HG03520 (cell line): ENCODE results near the gene TPP1.
A peak's percentile ranks its signal among the peaks of the same experiment; 100 is the strongest.

Experiments
- ATAC-seq: cut with Tn5 transposase; IDR thresholded peaks from one replicate; pipeline ENCODE4 v1.9.1; 2021; ENCODE audit warnings: mild to moderate bottlenecking, moderate library complexity; ENCODE audit not compliant: unreplicated experiment

Gene TPP1

DNA sequence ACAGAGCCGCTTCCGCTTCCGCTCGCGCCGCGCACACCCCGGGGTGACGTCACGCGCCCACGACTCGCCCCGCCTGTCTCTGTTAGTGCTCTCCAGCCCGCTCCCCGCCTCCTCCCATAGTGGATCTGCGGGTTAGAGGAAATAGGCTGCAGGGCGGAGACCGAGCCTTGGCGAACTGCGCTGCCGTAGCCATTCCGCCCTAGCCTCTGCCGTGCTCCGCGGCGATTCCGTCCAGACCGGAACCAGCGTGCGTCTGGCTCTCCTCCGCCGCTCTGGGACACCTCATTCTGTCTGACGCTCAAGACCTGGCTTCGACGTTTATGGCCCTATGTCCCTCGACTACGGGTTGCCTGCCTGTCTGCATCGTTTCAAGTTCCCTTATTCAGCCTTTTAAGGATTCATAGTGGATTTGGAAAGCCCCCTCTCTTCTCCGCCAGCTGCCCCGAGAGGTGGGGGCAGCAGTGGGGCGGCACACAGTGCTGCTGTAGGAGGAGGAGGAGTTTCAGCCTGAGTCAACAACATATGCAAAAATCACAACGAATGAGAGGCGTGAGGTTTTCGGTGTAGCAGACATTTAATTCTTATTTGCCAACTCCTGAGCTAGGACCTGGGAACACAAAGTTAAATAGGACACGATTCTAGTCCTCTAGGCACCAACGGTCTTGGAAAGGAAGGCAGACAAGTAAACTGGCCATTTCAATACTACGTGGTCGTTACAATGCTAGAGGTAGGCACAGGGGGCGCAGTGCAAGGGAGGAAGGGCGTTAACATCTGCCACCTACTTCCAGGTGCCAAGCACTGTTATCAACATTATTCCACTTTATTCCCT is 6.8 kb downstream of the TPP1 start, which contains the start of gene TAF10:
Gene TAF10, minus strand, starts transcription at position 4 of the 829 bp plus-strand sequence. CDS start 27 bp downstream, outside the sequence.
- ATAC-seq, result peak; percentile 91

- ATAC-seq, result peak; percentile 9
These were observed 7.3 kb downstream of the TPP1 start for GRCh38 chr11:6611963-6612212.

- peak; percentile 1 for ATAC-seq
These were observed 7.9 kb downstream of the TPP1 start for GRCh38 chr11:6611092-6611962.

DNA sequence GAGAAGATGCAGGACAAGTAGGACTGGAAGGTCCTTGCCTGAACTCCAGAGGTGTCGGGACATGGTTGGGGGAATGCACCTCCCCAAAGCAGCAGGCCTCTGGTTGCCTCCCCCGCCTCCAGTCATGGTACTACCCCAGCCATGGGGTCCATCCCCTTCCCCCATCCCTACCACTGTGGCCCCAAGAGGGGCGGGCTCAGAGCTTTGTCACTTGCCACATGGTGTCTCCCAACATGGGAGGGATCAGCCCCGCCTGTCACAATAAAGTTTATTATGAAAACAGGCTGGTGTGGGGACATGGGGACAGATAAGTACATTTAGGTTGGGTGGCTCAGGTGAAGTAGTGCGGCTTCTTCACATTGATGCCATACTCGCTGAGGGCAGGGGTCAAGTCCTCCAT is 8.6 kb downstream of the TPP1 start:
- no peak for ATAC-seq

- ATAC-seq, result no peak
These were observed 9.7 kb downstream of the TPP1 start for GRCh38 chr11:6609502-6610015.

DNA sequence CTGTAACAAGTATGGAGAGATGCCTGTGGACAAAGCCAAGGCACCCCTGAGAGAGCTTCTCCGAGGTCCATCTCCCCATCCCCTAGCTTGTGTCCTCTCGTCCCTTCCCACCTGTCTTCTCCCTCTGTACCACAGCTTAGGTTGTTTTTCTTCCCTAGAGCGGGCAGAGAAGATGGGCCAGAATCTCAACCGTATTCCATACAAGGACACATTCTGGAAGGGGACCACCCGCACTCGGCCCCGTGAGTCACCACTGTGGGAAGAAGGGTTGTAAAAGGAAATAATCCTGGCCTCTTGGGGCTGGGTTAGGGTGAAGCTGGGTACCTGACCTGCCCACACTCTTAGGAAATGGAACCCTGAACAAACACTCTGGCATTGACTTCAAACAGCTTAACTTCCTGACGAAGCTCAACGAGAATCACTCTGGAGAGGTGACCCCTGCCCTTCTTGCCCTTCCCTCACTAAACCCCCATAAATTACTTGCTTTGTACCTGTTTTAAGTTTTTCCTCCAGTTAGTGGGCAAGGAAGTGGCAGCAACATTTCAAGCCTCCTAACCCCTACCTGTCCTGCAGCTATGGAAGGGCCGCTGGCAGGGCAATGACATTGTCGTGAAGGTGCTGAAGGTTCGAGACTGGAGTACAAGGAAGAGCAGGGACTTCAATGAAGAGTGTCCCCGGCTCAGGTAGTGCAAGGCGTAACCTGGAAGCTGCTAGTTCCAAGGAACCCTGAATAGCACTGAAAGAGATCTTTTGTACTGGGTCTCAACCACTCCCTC is 10.3 kb downstream of the TPP1 start:
- ATAC-seq, result no peak

DNA sequence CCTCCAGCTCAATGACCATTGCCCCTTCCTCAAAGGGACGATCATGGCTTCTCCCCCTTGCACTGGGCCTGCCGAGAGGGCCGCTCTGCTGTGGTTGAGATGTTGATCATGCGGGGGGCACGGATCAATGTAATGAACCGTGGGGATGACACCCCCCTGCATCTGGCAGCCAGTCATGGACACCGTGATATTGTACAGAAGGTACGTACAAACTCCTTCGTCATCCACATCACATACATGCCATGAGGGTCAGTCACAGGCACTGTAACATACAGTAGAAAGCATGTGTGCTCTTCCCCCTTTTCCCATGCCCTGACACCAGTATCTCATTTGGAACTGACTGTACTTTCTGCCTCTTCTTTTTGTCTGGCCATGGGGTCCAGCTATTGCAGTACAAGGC is 11.2 kb downstream of the TPP1 start:
- ATAC-seq, result no peak

- ATAC-seq, result no peak
These were observed 11.9 kb downstream of the TPP1 start for GRCh38 chr11:6607190-6607795.

GRCh38 chr11:6606471-6607189 is 12.6 kb downstream of the TPP1 start:
- peak; percentile 33 for ATAC-seq

GRCh38 chr11:6604790-6605189 is 14.4 kb downstream of the TPP1 start:
- ATAC-seq, result no peak

DNA sequence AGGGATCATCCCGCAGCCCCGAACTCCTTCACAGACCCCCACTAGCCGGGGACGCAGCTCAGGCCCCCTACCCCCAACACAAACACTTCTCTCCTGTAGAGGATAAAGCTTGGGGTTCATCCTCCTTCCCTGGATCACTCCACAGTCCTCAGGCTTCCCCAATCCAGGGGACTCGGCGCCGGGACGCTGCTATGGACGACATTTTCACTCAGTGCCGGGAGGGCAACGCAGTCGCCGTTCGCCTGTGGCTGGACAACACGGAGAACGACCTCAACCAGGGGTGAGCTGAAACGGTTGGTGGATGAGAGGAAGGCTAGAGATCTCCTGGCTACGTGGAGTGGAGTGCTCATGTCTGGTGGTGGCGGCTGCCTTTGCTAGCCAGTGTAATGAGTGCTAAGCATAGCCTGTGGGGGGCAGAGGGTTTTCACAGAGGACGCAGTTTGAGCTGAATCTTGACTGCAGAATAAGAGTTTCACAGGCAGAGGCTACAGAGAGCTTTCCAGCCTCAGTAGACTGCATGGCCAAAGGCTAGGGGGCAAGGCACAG is 15.1 kb downstream of the TPP1 start:
- peak; percentile 44 for ATAC-seq

- peak; percentile 70 for ATAC-seq
These were observed 15.7 kb downstream of the TPP1 start, which contains the start of the genes ILK and RRP8 for GRCh38 chr11:6603287-6604080. Gene ILK, plus strand, starts transcription at chr11:6603774. Its CDS starts 498 bp downstream, at chr11:6604272. Gene RRP8, minus strand, starts transcription at chr11:6603616. Its CDS starts 114 bp downstream, at chr11:6603502.

DNA sequence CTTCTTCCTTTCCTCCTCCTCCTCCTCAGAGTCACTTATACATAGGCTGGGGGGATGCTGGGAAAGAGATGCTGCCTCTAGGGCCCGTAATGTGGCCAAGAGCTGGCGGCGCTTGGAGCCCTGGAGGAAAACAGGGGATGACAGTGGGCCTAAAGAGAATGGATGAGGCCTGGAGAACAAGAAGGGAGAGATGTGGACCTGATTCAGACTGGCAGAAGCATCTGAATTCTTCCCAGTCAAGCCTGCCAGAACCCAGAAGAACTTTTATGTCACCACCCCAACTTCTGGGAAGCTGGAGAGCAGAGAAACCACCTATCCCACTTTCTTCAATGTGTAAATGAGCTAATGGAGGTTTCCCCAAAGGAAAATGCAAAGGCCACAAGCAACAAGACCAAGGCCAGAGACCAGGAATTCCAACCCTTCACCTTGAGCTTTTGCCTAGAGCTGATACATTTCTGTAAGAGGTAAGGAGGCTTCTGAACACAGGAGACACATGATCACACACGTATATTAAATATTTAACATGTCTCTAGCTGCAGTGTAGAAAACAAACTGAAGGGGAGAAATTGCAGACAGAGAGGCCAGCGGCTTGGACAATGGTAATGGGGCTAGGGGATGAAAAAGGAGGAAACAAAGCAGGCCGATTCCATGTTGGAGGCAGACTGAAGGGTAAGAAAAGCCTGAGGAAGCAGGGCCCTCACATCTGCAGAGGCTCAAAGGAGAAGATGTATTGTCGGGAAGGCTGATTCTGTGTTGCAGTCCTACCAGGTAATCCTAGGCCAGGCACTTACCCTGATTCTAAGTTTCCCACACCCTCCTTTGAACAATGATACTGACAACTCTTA is 16.9 kb downstream of the TPP1 start:
- ATAC-seq, result no peak

DNA sequence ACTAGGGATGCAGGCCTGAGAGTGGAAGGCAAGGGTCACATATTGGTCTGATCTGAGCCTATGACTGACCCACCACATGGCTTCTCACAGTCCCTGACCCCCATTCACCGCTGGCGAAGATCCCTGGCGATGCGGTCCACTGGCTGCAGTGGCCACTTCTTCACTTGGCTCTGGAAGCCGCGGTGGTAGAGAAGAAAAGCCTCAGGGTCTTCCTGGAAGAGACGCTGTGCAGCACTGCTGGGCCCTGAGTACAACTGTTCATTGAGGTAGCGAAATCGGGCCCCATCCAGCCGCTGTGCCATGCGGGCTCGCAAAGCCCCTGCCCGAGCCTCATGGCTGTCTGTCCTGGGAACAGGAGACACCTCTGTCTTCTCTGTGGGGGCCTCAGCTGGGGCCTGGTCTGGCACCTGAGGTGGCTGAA is 18.2 kb downstream of the TPP1 start:
- no peak for ATAC-seq

DNA sequence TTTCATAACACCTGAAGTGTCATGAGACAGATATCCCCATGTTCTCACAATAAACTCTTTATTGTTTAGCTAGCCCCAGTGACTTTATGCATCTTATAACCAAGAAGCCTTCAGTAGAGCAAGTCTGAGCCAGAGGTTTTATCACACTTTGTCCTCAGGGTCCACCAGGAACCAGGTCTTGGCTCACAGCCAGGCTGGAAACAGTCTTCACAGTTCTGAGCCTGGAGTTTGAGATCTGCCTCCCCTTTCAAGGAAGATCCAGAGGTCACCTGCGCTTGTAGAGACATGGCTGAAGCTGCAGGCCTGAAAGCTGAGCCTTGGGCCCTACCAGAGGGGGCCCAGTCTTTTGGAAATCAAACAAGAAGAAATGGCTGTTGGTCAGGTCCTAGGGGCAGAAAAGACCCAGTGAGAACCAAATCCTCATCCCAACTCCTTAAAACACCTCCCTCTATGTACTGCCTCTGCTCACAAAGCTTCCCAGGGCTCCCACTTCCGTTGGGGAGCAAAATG is 19.3 kb downstream of the TPP1 start:
- no peak for ATAC-seq

- no peak for ATAC-seq
These were observed 19.8 kb downstream of the TPP1 start for GRCh38 chr11:6599449-6599848.

DNA sequence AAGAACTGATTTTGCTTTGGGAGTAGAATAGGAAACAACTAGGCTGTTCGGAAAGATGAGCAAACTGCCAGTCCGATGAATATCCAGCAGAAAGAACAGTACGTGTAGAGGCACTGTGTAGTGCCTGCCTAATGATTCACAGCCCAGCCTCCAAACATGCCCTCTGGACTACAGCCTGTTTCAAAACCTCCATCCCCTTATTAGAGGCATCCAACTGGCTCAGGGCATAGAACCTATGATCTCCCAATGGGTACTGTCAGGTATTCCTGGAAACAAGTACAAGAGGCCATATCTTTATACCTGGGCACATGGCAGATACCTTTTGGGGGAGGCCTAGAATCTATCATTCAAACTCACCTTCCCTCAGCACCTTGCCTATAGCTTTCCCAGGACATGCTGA is 20.7 kb downstream of the TPP1 start:
- ATAC-seq, result no peak
